GM18858 (cell line): ENCODE measurements around the gene PLAC1.

ENCODE experiments used
- ATAC-seq: cut with Tn5 transposase; IDR thresholded peaks from one replicate; pipeline ENCODE4 v1.9.1; 2021; ENCODE audit not compliant: unreplicated experiment

The PLAC1 gene

DNA sequence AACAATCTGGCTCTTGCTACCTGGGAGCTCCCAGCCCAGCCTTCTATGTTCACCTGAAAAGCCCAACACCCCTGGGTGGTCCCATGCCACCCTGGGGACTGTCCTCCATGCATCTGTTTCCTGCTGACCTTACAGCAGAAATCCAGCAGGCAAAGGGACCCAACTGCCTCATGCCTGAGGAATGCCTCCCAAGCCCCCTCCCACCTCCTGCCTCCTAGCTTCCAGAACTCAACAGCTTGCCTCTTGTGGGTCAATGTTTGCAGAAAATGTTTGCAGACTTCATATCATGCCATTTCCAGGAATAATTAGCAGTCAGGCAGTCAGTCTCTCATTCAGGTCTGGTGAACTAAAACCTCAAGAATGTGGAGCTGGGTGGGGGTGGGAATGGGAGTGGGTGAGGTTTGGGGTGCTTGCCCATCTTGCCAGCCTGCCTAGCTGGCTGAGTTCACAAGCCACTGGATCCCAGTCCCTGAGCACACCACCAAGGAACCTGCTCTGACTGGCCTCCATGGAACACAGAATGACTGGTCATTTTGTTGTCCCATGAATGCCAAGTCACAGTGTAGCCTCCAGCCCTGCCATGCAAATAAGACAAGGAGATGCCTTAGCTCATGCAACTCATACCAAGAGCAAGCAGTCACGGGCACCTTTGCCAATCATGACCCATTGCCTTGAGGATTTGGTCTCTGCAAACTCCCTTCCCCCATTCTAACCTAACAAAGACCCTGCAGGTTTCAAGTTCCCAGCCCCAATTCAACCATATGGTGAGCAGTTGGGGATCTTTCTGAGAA lies 12.1 kb upstream of the PLAC1 start:
- no peak for ATAC-seq

DNA sequence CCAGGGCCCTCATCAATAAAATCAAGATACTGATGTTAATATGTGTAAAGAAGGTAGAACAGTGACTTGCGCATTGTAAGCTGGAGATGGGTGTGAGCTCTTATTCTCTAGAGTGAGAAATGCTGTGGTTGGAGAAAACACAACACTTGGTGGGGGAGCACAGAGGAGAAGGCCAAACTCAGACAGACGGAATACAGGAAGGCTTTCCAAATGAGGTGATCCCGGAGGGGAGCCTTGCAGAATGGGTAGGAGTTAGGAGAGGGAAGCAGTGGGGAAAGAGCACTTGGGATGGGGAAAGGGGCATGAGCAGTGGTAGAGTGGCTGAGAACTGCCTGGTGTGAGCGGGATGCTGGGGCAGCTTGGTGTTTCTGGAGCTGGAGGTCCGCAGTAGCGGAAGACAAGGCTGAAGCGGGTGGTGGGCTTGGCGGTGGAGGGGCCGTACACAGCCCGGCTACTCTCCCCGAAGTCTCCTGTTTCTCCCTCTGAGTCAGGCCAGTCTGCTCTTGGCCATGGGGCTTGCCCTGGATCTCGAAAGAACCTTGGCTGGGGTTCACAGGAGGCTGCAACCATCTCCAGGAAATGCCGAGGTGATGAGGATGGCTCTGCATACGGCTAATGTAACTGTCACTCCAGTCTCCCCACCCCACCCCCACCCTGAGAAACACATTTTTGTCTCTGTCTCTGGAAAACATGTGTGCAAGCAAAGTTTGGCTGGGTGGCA lies 11.3 kb upstream of the PLAC1 start:
- no peak for ATAC-seq

DNA sequence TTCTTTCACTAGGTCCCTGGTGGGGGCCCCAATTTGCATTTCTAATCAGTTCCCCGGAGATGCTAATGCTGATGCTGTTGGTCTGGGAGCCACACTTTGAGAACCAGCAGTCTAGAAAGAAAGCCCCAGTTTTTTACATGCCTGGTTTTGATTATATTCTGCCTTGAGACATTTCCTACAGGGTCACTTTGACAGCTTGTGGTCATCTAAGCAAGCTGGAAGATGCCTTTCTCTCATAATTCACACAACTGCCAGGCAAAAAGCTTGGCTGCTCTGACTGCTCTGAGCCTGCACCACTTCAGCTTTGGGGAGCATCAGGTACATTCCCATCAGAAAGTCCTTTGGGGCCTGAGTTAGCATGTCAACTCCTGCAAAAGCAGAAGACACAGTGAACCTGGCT lies 5.9 kb upstream of the PLAC1 start:
- no peak for ATAC-seq

DNA sequence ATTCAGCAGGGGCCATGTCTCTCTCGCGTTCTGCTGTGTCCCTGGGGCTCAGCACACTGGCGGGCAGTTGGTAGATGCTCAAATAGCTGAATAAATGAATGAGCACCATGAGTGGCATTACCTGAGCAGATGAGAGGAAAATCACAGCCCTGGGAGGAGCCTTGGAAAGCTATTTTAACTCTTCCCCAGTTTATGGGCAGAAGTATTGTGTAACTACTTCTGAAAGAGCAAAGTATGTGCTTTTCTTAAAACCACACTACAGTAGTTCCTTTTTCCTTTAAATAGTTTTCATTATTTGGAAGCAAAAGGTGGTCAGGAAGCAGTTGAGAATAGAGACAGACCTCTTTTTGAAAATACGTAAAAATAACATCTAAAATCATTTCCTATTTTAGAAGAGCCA lies 3.0 kb upstream of the PLAC1 start:
- no peak for ATAC-seq

DNA sequence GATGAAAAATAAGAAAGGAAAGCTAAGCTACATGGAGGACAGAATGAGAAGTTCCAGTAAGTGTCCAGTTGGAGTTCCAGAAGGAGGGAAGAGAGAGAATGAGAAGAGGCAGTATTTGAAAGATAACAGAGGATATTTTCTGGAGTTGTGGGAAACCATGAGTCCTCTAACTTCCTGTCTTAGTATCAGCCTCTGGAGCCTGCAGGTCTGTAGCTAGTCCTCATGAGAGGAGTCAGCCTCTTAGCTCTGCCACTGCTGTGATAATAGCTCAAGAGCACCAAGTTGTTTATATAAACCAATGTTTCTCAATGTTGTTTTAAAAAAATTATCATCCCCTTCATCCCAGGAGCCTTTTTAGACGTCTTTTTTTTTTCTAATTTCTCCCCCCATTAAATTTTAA lies 2.4 kb upstream of the PLAC1 start:
- no peak for ATAC-seq

DNA sequence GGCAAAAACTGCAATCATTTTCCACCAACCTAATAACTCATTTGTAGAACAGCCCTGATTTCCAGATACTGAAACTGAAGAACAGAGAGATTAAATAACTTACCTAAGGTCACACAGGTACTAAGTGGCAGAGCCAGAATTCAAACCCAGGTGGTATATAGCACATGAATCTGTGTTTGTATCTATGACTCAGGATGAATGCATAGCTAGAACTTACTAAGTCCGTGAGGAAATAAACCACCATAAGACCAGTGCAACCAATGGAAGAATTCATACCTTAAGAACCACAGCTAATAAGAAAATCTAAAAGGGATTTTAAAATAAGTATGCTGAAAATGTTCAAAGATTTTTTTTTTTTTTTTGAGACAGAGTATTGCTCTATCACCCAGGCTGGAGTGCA lies 1.5 kb upstream of the PLAC1 start:
- no peak for ATAC-seq

DNA sequence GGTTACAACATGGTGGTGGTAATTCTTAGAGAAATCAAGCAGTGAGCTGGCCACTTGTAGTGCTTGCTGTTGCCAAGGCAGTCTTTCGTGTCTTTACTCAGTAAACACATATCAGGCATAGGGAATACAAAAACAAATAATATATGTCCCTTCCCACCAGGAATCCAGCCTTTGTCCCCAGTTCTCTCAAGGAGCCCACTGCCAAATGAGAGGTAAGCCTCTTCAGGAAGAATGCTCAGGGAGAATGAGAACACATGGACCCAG lies 421 bp upstream of the PLAC1 start:
- no peak for ATAC-seq

DNA sequence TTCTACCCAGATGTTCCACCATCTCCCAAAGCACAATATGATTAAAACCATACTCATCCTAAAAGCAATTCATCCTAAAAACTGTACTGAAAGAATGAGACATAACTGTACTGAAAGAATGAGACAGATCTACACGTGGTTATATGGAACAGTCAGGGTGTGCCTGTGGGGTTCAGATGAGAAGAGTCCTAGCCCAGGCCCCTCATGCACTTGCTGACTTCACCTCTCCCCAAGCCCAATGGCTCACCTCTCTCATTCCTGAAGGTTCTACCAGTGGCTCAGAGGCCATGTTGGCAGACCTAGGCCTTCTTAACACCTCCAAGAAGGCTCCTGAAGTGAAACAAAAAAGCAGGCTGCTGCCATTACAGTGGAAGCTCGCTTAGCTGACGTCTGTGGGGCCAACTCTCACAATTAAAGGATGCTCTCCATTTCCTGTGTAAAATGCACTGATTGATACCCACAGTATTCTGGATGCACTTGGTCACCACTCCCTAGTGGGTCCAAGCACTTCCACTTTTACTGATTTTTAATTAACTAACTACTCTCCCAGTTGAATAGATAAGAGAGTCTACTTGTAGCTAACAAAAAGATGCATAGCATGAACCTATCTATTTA lies 3.8 kb downstream of the PLAC1 start:
- no peak for ATAC-seq

DNA sequence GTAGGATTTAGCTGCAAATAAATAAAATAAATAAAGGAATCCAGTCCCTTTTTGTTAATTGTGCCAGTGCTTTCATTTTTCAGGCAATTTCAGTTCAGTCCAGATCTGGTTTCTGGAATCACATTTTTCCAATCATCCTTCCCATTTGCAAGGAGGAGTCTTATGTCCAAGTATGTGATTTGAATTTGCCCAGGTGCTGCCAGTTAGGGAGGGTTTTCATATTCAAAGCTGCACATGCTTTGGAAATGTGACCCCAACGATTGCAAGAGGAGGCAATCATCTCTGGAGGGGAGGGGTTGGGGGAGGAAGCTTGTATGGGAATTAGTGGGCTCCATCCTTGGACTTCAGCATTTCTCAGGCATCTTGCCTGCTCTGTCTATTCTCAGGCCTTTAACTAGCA lies 4.4 kb downstream of the PLAC1 start:
- ATAC-seq = no peak

DNA sequence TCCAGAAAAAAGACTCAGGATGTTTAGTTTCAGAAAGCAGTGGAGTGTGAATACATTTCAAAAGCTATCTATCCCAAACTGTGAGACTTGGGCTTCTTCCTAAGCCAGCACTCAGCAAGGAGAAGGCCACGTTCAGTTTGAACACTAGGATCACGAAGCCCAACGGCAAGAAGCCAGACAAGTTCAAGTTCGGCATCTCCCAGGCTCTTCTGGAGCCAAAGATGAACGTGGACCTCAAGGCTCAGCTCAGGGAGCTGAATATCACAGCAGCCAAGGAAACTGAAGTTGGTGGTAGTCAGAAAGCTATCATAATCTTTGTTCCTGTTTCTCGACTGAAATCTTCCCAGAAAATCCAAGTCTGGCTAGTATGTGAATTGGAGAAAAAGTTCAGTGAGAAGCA lies 7.6 kb downstream of the PLAC1 start:
- no peak for ATAC-seq

DNA sequence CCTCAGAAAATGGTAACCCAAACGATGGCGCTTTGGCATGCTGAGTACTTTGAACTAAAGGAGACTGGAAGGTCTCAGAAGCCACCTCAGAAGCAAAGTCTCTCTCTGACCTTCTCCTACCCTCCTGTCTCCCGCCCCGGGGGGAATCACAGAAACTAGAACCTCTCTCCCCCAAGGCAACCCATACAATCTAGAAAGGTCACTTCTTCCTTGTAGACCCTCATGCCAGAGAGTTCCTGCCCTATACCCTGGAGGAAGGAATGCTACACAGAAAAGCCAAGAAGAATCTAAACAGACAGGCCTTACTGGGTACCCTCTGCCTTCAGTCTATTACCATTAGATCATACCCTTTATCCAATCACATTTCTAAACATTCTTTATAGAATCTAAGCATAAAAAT lies 8.5 kb downstream of the PLAC1 start:
- no peak for ATAC-seq

DNA sequence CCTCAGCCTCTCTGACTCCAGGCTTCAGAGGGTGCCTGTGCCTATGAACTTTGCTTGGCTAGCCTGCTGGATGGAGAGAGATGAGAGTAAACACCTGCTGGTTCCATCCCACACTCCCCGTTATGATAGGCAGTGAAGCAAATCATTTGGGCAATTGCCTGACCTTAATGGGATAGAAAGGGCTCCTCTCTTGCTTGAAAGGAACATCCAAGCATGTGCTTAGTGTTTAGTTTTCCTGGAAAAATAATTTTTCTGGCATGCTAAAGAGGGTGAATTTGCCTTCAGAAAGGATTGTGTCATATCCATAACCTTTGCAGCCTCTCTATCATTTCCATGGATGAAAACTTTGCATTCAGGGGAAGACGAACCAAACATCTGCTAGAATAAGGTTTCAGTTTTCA lies 10.8 kb downstream of the PLAC1 start:
- ATAC-seq = no peak

DNA sequence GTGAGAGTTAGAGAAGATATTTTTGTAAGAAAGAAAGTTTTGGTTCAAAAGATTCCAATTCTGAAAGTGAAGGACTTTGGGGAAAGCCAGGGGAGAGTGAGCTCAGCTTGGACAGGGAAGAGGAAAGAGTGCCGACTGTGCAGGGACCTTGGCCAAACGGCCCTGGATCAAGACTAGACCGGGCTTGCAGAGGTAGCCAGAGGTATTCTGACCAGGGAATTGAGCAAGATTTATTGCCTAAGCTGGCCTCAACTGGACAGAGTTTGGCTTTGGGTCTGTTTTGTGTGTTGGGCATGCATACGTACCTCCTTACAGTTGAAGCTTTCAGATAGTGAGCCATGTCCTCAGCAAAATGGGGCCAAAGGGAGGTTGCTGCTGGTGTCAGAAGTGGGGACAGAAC lies 11.6 kb downstream of the PLAC1 start:
- no peak for ATAC-seq

DNA sequence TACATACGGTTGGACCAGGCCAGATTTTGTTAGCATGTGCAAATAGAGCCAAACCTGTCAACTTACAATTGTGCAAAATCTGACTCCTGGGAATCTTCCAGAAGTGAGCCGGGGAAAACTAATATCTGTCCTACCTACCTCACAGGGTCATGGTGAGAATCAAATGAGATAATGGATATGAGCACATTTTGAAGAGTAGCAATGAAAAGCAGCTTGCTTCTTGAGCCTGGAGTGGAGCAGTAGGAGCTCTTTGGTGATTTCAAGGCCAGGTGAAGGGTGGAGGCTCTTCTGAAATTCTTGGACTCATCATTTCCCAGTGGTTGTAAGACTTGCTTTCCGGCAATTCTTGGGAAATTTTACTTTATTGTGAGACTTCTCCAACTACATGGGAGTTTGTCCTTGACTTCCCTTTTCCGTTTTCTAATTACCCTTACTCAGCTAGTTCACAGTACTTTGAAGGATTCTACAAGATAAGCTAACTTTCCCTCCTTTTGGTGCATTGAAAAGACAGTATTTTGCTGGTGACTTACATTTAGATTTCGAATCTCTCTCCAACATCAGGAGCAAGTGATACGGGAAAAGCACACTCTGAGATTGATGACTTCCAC lies 12.2 kb downstream of the PLAC1 start:
- ATAC-seq = no peak

DNA sequence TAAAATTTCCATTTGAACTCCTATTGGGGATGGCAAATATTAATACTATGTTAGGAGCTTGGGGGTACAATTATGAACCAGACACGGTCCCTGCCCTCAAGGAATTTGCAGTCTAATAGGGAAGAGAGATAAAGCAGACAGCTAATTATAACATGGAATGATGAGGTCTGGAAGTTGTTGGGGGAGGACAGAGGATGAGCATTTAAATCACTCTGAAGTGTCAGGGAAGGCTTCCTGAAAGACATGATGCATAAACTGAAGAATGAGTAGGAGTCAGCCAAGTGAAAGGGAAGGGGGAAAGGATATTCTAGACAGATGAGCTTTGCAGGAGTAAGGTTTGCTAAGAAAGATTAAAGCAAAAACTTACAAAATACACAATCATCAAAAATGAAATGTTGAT lies 15.9 kb downstream of the PLAC1 start:
- no peak for ATAC-seq

DNA sequence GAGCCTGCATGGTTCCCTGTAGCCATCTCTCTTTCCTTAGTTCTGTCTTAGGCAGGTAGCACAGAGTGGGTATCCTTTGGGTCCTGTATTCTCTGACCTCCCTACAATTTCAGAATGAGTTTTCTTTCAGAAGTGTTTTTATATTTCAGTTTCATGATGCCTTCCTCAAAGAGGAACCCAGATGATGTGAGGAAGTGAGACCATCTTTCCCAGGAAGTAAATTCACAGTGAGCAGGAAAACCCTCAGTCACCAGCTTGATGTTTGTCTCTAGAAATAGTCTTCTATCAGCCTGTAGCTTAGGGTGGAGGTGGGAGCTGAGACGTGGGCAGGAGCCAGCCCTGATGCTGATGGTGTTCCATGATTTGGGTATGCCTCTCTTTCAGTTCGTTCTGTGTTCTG lies 16.9 kb downstream of the PLAC1 start:
- ATAC-seq = no peak

DNA sequence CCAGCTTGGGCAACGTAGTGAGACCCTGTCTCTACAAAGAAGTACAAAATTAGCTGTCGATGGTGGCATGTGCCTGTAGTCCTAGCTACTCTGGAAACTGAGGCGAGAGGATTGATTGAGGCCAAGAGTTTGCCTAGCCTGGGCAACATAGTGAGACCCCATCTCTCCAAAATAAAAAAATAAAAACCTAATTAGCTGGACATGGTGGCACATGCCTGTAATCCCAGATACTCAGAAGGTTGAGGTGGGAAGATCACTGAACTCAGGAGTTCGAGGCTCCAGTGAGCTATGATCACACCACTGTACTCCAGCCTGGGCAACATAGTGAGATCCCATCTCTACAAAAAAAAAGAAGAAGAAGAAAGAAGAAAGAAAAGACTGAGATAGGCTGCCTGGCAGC lies 17.4 kb downstream of the PLAC1 start:
- ATAC-seq = no peak

DNA sequence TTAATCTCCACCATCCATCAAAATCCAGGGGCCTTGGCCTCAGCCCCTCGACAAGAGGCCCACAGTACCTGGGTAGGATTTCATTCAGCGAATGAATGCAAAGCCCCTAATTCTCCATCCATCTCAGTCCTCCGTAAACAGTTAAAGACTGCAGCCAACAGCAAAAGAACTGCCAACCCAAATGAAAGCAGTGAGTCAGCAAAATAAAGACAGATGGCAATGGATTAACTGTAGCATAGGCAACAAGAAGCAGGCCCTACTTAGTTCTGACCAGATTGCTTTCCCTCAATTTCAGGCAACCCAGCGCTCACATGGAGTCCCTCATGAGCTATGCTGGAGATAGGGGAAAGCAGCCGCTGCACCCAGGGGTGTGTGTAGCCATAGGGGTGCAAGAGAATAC lies 21.4 kb downstream of the PLAC1 start:
- ATAC-seq = no peak

DNA sequence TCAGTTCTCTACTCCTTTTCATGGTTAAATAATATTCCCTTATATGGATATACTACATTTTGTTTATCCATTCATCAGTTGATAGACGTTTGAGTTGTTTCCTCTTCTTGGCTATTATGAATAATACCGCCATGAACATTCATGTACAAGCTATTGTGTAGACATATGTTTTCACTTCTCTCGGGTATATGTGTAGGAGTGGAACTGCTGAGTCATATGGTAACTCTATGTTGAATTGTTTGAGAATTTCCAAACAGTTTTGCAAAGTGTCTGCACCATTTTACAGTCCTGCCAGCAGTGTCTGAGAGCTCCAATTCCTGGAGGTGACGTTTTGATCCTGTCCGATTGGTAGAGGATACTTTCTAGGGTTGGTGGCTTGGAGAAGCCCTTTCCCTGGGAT lies 23.6 kb downstream of the PLAC1 start:
- ATAC-seq = peak; percentile 85

DNA sequence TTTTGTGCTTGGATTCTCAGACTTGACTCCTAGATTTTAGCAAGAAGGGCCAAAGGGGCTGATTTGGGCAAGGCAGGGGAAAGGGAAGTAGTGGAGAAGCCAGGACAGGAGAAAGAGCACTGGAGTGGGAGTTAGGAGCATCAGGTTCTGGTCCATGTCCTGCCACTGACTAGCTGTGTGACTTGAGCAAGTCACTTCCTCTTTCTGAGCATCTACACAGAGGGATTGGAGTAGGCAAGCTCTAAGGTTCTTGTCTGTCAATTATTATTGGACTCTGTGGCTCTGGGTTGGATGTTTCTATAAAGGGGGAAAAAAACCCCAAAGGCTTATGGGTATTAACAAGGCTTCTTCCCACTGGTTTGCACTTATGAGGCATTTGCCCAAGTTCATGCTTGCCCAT lies 24.4 kb downstream of the PLAC1 start:
- ATAC-seq = no peak

DNA sequence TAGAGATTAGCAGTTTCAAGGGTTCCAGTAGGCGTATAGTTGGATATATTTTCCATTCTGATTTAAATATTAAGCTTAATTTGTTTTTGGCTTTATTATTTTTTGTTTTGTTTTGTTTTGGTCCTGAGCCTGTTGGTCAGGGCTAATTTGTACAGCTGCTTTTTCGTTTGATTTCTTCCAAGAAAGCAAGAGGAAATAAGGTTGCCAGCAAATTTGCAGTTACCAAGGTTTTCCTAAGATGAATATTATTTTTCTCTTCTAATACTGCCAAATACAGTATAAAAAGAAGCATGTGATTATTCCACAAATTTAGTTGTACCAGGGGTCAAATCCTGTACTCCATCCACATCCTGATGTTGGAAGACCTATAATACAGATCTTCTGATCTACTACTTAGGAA lies 24.9 kb downstream of the PLAC1 start:
- ATAC-seq = no peak

DNA sequence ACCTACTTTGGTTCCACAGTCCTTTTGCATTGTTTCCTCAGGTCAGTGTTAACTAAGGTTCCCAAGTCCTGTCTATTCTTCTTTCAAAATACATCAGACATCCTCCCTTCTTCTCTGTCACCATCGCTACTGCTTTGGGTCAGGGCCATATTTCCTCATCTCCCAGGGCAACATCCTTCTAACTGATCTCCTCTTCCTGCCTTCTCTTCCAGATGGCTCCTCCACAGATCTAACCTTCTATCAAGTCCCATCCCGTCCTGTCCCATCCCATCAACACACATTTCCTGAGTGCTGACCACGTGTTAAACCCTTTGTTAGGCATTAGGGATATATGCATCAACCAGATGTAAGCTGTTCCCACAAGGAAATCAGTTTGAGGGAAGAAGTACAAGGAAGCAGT lies 25.9 kb downstream of the PLAC1 start:
- ATAC-seq = no peak
